ENCODE measurements around the gene TRMT1. TPM values are rescaled to one million over a fixed set of nuclear protein-coding genes. Genes with fewer than 3 reads are reported as not detected.

Gene TRMT1
- total RNA-seq, 1 donor from 2014 or later = 33.2 TPM

- DNase-seq (ENCODE audit: low spot score) = no peak
Measured at GRCh38 chr19:13074378-13074777, 42.2 kb downstream of the TRMT1 start.

- no peak for DNase-seq (ENCODE audit: low spot score)
Measured at GRCh38 chr19:13073263-13073662, 43.3 kb downstream of the TRMT1 start.

- DNase-seq (ENCODE audit: low spot score) = no peak
Measured at GRCh38 chr19:13072188-13072908, 44.2 kb downstream of the TRMT1 start.

DNA sequence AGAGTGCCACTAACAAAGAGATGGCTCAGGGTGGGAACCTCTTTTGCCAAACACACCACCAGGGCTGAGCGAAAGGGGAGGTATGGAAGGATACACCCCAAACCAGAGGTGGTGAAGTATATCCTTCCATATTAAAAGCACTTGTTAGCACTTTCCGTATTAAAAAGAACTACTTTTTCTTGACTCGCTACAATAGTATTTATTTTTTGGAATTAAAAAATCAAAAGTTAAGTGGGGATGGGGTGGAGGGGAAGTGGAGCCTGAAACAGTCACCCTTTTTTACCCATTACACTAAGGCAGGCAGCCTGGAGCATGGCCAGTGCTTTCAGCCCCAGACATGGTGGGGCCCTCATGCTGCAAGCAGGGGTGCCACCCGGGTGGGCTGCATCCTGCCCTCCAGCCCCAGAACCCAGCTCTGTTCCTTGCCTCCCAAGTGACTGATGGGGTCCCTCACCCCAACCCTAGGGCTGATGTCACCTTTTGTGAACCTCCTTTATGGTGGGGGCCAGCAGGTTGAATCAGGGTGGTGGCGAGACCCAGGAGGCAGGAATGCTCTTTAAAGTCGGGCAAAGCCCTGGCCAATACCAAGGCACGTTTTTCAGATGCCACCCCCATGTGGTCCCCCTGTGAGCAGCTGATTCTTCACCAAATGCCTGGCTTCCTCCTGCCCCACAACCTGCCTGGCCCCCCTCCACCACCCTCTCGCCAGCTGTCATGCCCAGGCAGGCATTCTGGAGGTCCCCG is 44.9 kb downstream of the TRMT1 start:
- no peak for DNase-seq (ENCODE audit: low spot score)

GRCh38 chr19:13070425-13071140 is 46.0 kb downstream of the TRMT1 start:
- no peak for DNase-seq (ENCODE audit: low spot score)

DNA sequence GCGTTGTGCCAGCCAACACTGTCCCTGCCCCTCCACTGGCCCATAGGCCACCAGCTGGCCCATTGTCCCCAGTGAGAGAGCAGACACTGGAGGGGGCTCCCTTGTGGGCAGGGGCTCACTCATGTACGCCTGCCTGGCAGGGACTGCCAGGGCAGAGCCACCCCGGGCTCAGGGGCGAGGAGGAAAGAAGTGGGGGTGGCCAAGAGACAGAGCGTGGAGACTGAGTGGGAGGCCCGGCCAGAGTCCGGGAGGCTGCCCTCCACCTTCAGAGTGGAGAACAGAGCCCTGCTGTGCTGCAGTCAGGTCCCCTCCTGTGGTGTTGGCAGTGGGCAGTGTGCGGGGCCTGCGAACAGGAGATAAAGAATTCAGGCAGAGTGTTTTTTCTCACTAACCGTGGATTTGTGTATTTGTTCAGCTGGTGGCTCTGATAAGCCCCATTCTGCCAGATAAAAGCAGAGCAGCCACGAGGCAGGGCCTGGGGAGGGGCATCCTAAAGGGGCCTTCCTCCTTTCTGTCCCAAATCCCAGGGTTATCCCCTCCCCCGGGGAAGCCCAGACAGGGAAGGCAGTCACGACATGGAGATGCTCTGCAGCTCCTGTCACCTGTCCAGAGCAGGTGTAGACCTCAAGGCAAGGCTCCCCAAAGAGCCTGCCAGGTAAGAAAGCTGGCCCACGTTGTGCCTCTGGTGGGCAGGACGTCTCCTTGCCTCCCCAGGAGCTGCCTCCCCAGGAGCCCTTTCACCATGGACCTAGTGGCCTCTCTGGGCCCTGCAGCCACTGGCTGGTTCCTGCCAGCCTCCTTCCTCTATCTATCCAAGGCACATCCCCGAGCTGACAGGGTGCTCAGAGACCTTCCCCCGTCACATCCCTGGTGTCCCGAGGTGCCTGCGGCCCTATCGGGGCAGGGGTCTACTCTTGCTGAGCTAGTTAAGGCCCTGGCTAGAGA is 46.9 kb downstream of the TRMT1 start:
- no peak for DNase-seq (ENCODE audit: low spot score)

DNA sequence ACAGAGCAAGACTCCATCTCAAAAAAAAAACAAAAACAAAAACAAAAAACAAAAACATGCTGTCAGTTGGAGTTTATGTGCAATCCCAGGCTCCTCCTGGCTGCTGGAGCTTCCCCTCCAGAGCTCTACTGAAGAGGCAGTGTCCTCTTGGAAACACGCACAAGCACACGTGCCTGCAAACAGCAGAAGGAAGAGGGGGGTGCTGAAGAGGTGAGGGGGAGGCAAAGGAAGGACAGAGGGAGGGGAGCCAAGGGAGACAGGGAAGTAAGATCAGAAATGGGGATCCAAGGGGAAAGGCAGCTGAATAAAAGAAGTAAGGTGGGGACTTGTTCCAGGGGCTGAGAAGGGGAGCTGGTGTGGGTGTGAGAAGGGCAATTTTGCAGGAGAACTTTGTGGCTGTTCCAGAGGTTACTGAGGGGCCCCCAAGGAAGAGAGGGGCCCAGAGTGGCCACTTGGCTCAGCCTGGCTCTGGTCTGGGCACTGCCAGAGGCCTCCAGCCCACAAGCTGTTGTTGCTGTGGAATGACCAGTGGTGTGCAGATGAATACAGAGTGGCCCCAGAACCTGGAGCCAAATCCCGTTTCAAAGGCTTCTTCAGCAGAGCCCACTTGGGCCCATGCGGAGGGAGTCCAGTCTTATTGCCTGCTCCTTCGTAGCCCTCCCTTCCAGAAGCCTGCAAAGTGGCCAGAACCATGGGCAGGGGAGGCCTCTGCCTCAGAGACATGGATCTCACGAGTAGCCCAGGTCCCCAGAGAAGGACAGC is 48.3 kb downstream of the TRMT1 start:
- no peak for DNase-seq (ENCODE audit: low spot score)

- no peak for DNase-seq (ENCODE audit: low spot score)
Measured at GRCh38 chr19:13066933-13067807, 49.4 kb downstream of the TRMT1 start.

GRCh38 chr19:13066226-13066625 is 50.3 kb downstream of the TRMT1 start:
- no peak for DNase-seq (ENCODE audit: low spot score)

GRCh38 chr19:13064092-13064489 is 52.4 kb downstream of the TRMT1 start:
- no peak for DNase-seq (ENCODE audit: low spot score)

DNA sequence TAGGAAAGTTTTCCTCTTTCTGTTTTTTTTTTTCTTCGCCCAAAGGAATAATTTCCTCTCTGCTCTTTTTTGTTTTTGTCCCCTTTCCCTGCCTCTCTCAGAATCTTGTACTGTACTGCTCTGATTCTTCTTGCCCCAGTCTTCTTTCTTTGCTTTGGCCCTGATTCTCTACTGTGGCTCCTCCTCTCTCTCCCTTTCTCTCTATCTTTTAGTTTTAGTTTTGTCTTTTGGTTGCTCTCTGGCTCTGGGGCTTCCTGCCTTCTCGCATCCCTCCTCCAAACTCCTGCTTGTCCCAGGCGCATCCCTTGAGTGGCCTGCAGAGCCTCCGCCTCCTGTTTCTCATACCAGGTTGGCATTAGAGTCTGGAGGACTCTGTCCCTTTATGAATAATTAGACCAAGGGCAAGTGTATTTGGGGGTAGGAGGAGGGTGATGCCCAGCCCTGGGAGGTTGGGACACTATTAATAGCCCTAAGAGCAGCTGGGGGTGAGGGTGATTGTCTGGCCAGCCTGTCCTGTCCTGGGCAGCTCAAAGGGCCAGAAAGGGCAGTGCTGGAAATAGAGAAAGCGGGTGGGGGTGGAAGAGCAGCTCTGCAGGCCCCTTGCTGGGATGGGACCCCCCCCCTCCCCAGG is 53.0 kb downstream of the TRMT1 start:
- DNase-seq (ENCODE audit: low spot score) = no peak

GRCh38 chr19:13062317-13062716 is 54.2 kb downstream of the TRMT1 start:
- DNase-seq (ENCODE audit: low spot score) = no peak

- peak; percentile 95 for DNase-seq (ENCODE audit: low spot score)
Measured at GRCh38 chr19:13060964-13061927, 55.3 kb downstream of the TRMT1 start.

- no peak for DNase-seq (ENCODE audit: low spot score)
Measured at GRCh38 chr19:13060233-13060963, 56.1 kb downstream of the TRMT1 start.

- DNase-seq (ENCODE audit: low spot score) = no peak
Measured at GRCh38 chr19:13058951-13059660, 57.4 kb downstream of the TRMT1 start.

GRCh38 chr19:13057744-13058143 is 58.8 kb downstream of the TRMT1 start:
- DNase-seq (ENCODE audit: low spot score) = no peak
